CD4-positive, alpha-beta T cell treated with Interleukin-2 at 100 ng/mL for 4 hours (primary cell): ENCODE data around the gene MAP9.
"Not testable (repeated sequence)": the region's sequence is repeated elsewhere in the genome, so short reads cannot be mapped to it uniquely, and the experiment has no call there.

ENCODE experiments used
- DNase-seq: peaks from one replicate; pipeline ENCODE4 v3.0.0-alpha.2; 2020; ENCODE audit warnings: low spot score

The MAP9 gene

GRCh38 chr4:155342142-155342541 is 34.6 kb downstream of the MAP9 start:
- no peak for DNase-seq

GRCh38 chr4:155339999-155340398 is 36.8 kb downstream of the MAP9 start:
- DNase-seq: no peak

GRCh38 chr4:155339588-155339987 is 37.2 kb downstream of the MAP9 start:
- no peak for DNase-seq

DNA sequence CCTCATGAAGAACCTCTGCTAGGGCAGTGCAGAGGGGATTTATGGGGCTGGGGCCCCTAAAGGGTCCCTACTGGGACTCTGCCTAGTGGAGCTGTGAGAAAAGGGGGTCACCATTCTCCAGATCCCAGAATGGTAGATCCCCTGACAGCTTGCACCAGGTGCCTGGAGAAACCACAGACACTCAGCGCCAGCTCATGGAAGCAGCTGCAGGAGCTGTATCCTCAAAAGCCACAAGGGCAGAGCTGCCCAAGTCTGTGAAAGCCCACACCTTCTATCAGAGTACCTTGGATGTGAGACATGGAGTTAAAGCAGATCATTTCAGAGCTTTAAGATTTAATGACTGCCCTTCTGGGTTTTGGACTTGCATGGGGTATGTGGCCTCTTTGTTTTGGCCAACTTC is 38.6 kb downstream of the MAP9 start:
- DNase-seq: no peak

DNA sequence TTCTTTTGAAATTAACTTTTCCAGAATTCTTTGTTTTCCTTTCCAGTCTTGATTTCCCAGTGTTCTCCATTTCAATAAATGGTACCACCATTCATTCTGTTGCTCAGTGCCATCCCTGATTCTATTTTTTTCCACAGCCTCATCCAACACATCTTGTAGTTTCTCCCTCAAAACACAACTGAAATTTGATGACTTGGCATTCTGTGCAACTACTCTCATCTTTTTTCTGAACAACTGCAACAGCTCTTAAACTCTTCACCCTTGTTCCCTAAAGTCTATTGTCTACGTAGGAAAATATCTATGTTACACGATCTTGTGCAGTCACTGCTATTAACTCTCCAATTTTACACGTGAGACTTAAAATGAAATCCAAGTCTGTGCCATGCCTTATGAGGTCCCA is 40.5 kb downstream of the MAP9 start:
- DNase-seq: no peak

GRCh38 chr4:155331478-155331877 is 45.3 kb downstream of the MAP9 start:
- no peak for DNase-seq

DNA sequence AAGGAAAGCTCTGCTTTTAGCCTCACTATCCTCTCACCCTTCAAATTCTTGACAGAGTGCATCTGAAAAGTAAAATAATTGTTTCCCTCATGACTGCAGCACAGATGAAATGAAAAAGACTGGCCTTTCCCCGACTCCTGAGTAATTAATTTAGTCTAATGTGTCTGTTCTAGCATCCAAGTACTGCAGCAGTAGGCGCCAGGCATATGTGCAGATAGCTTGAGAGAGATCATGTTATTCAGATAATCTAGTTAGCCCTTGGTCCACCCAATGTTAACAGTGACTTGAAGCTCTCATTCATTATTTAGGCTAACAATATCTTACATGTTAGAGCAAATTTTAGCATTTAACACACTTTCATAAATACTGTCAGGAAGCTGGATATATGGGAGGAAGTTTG is 54.0 kb downstream of the MAP9 start:
- no peak for DNase-seq

GRCh38 chr4:155321006-155321405 is 55.8 kb downstream of the MAP9 start:
- DNase-seq: no peak

- no peak for DNase-seq
These were observed 57.2 kb downstream of the MAP9 start for GRCh38 chr4:155319516-155319915.

DNA sequence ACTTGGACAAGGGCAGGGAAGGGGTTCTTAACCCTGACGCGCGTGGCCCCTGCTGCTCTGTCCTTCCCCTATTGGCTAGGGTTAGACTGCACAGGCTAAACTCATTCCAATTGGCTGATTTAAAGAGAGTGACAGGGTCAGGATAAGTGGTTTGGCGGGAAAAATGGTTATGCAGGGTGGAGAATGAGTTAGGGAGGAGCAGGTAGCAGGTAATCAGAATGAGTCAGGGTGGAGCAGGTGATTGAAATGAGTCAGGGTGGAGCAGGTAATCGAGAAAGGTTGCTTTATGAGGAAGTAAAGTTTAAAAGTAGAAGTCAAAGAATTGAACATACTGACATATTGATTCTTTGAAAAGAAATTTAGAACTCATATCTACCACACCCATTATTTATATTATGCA is 64.7 kb downstream of the MAP9 start:
- not testable (repeated sequence) for DNase-seq

DNA sequence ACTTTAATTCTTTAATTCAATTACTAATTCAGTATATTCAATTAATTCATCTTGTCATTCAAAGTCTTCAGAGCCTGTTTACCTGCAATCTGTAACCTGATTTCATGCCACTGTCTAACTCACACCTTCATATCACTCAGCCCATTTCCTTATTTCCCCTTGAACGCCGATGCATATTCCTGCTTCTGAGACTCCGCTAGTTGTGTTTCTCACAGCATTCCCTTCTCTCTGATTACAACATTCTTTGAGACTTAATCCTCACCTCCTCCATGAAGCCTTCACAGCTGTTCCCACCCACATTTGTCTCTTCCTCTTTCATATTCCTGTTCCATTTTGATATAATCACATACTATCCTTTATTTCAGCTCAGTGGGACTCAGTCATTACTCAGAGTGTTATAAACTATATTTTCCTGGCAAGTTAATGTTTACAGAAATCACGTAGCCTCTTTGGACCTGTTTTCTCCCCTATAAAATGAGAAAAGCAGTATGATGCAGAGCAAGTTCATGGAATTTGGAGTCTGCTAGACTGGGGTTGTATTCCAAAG is 69.0 kb downstream of the MAP9 start:
- no peak for DNase-seq

DNA sequence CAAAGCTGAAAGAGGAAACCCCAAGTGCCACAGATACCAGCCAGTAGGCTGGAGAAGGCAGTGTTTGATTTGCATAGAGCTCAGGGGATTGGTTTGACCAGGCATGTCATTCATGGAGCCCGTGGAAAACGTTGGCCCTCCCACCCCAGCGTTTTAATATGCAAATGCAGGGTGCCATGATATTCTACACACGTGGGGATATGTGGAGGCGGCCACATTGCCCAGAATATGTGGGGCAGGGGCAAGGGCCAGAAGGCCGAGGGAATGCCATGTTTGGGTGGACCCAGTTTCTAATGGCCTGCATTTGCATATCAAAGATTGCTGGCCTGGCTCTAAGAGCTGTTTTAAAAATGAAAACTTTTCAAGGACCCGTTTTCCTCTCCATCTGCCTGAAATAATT is 71.1 kb downstream of the MAP9 start:
- no peak for DNase-seq

- DNase-seq: no peak
These were observed 72.4 kb downstream of the MAP9 start for GRCh38 chr4:155304375-155304774.

DNA sequence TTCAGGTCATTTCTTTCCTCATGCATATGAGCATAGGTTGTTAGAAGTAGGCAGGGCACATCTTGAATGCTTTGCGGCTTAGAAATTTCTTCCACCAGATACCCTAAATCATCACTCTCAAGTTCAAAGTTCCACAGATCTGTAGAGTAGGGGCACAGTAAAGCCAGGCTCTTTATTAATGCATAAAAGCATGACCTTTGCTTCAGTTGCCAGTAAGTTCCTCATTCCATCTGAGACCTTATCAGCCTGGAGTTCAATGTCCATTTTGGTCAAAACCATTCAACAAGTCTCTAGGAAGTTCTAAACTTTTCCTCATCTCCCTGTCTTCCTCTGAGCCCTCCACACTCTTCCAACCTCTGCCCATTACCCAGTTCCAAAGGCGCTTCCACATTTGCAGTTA is 77.7 kb downstream of the MAP9 start:
- DNase-seq: no peak
